GM18867 (cell line): ENCODE data around the gene FUT9.

Experiments
- ATAC-seq: cut with Tn5 transposase; IDR thresholded peaks from one replicate; pipeline ENCODE4 v1.9.1; 2021; ENCODE audit warnings: mild to moderate bottlenecking, moderate library complexity; ENCODE audit not compliant: unreplicated experiment

Gene FUT9

GRCh38 chr6:96066376-96066775 is 50.6 kb downstream of the FUT9 start:
- ATAC-seq, result no peak

DNA sequence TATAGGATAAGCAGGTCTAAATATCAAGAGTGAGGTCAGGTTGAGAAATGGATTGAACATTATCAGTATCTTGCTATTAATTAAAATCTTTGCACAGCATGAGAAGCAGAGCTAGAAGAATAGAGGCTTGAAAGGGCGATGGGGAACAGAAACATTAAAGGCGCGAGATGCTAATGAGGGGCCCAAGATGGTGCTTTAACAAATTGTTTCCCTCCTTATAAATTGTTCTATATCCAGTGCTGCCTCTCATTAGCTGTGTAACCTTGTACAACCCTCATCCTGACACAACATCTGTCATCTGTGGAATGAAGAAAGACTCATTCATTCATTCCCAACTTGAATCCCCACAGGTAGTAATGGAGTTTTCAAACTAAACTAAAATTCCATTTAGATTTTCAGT is 57.8 kb downstream of the FUT9 start:
- ATAC-seq, result no peak

DNA sequence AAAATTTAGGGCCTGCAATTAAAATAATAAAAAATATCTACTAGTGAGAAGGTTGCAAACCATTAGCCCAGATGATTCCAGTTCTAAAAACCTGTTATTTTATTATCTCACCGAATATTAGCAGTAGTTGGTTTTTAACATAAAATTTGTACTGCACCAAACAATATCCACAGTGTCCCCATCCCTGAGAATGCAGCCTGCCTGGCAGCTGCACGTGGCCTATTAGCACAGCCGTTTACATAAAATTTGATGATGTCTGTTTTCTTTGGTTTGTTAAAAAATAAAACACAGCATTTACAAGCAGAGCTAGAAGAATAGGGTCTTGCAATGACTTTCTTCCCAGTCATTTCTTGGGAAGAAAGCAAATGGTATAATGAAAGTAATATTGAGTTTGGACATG is 58.2 kb downstream of the FUT9 start:
- no peak for ATAC-seq

DNA sequence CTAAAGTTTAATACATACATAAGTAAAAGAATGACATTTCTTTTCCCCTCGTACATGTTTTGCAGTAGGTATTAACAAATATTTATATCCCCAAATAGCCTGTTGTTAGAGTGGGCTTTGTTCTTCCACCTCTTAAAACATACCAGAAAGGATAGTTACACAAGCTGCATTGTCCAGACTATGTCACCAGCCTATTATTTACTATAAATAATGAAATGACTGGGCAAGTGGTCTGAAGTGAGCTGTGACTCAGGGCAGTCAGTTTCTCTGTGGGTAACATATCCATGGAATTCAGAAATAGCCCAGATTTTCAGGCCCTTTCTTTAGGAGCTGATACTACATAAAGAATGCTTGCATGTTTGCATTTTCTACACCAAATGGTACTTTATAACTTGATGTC is 60.1 kb downstream of the FUT9 start:
- ATAC-seq, result no peak

DNA sequence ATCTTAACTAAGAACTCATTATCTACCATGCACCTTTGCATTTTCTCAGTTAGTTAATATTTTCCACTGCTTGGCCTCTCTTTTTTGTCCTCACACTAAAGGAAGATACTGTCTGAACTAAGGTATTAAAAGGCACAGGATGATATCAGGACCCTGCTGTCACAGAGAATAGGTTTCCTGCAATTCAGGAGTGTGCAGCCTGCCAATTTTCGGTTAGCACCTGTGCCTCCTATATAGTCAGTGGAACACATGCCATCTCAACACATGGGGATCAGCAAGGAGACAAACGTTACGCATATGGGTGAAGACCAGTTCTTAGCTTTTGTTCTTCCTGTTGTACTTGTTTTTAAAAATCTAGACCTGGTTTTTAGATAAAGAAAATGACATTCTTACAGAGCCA is 71.0 kb downstream of the FUT9 start:
- no peak for ATAC-seq

- ATAC-seq, result no peak
These were observed 73.4 kb downstream of the FUT9 start for GRCh38 chr6:96089173-96089572.

DNA sequence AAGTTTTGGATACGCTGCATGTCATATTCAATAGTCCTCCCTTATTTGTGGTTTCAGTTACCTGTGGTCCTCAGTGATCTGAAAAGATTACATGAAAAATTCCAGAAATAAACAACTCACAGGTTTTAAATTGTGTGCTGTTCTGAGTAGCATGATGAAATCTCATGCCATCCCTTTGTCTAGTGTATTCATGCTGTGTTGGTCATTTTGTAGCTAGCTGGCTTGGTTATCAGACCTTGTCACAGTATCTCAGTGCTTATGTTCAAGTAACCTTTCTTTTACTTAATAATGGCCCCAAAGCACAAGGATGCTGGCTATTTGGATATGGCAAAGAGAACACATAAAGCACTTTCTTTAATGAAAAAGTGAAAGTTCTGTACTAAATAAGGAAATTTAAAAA is 78.3 kb downstream of the FUT9 start:
- no peak for ATAC-seq

GRCh38 chr6:96099069-96099468 is 83.3 kb downstream of the FUT9 start:
- ATAC-seq, result no peak

DNA sequence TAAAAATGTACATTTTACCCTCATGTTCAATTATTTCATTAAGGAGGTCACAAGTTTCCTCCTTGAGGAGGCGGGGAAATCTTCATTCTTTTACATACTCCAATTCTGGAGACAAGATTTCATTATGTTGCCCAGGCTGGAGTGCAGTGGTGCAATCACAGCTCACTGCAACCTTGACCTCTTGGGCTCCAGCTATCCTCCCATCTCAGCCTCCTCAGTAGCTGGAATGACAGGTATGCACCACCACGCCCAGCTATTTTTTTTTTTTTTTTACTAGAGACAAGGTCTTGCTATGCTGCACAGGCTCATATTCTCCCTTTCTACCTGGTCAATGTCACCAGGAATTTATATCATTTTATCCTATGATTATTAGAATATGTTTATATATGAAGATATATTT is 85.8 kb downstream of the FUT9 start:
- no peak for ATAC-seq

DNA sequence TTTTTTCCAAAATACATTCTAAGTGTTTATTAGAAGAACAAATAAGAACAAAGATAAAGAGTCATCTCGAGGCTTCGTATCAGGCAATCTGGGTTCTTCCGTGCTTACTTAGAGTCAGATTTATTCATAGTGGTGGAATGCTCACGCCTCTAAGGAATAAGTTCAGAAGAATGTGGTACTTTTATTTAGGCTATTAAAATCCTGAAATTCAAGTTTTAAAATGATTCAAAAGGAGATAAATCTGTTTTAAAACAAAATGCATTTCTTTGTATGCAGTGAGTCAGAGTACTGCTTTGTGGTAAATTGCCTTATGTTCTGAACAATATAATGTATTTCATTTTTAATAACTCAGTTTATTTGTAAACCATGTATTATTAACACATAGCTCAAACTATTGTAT is 89.1 kb downstream of the FUT9 start:
- ATAC-seq, result no peak

DNA sequence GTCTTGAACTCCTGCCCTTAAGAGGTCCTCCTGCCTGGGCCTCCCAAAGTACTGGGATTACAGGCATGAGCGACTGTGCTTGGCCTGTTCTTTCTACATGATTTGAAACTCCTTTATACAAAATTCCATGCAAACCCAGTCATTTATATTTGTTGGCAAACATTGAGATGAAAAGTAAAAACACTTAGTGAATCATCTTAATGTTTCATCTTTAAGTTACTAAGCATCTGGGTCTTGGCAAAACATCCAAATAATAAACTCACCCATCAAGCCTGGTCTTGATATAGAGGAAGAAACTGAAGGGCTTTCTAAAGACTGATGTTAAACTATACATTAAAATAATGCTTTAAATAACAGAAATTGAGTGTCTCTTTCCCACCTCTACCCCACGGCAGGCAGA is 95.1 kb downstream of the FUT9 start:
- no peak for ATAC-seq

DNA sequence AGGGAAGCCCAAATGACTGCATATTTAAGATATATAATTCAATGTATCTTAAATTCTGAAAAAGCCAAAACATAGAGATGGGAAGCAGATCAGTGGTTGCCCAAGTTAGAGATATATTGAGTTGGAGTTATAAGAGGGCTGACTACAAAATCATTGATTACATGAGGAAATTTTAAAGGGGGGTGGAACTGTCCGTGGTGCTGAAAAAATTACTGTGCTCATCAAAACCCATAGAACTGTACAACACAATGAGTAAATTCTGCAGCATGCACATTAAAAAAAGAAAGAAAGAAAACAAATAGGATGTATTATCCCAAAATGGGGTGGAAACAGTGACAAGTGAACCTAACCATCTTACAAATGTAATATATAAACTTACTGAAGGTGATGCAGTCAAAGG is 100.9 kb downstream of the FUT9 start:
- no peak for ATAC-seq

GRCh38 chr6:96124778-96125177 is 109.0 kb downstream of the FUT9 start:
- no peak for ATAC-seq

GRCh38 chr6:96138406-96138805 is 122.6 kb downstream of the FUT9 start:
- ATAC-seq, result no peak

GRCh38 chr6:96142142-96142541 is 126.4 kb downstream of the FUT9 start:
- ATAC-seq, result no peak

GRCh38 chr6:96150431-96150830 is 134.7 kb downstream of the FUT9 start:
- ATAC-seq, result no peak

GRCh38 chr6:96151707-96152106 is 135.9 kb downstream of the FUT9 start:
- ATAC-seq, result no peak

DNA sequence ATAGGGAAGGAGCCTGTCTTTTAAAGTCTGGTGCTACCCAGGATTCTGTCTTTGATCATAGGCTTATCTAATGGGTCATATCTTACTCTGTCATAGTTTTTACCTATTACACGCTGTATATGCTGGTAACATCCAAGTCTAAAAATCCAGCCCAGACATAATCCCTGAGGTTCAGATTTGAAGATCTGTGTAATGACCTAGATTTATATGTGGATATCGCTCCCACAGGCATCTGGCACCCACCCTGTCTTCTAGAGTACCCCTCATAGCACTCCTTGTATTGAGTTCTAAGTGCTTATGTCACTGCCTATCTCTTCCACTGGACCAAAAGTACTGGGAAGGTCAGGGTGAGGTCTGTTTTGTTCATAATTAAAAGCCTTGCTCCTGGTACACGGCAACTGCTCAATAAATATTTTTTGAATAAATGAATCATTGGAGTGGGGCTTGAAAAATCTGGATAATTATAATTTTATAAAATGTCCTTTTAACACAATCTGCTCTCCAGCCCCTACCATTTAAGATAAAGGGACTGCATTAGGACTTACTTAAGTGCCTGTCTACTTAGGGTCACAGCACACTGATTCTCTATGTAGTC is 136.4 kb downstream of the FUT9 start:
- ATAC-seq, result no peak

DNA sequence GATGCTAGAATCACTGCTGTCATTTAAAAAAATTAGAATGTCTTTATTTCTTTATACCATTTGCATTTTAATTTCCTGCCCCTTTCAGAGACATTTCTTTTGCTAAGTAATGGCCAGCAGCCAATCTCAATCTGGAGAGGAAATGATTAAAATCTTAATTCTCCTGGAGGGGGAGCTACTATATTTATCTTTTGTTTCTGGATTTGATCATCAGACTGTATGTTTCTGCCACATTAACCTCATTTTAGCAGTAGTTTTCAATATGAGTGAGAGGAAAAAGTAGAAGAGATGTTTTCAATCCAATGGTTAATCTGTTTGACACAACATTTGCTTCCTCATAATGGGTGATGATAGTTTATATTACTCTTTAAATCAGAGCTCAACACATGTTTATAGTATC is 138.0 kb downstream of the FUT9 start:
- no peak for ATAC-seq

GRCh38 chr6:96156425-96156824 is 140.7 kb downstream of the FUT9 start:
- peak; percentile 22 for ATAC-seq

- ATAC-seq, result peak; percentile 99
These were observed 141.3 kb downstream of the FUT9 start for GRCh38 chr6:96157018-96157565.

- no peak for ATAC-seq
These were observed 146.9 kb downstream of the FUT9 start for GRCh38 chr6:96162711-96163120.

- ATAC-seq, result peak; percentile 39
These were observed 149.0 kb downstream of the FUT9 start for GRCh38 chr6:96164802-96165201.
